Retinal pigment epithelial cell (primary cell): ENCODE data around the gene CNTNAP2.
"Not testable (repeated sequence)": the region's sequence is repeated elsewhere in the genome, so short reads cannot be mapped to it uniquely, and the experiment has no call there.

Experiments
- DNase-seq: peaks from one replicate; pipeline ENCODE4 v3.0.0-alpha.2; 2010; ENCODE audit warnings: low read depth
- H3K4me3 ChIP-seq: 2 replicates; pipeline ENCODE4 v1.5.1; 2011; ENCODE audit warnings: mild to moderate bottlenecking, low read length, control low read depth, moderate library complexity
- TF ChIP-seq, protein P1 (sequence below): conservative IDR thresholded peaks from 2 replicates; pipeline ENCODE4 v1.5.1; 2011; ENCODE audit warnings: low read depth, low read length, control low read depth, inconsistent platforms

CNTNAP2 gene

DNA sequence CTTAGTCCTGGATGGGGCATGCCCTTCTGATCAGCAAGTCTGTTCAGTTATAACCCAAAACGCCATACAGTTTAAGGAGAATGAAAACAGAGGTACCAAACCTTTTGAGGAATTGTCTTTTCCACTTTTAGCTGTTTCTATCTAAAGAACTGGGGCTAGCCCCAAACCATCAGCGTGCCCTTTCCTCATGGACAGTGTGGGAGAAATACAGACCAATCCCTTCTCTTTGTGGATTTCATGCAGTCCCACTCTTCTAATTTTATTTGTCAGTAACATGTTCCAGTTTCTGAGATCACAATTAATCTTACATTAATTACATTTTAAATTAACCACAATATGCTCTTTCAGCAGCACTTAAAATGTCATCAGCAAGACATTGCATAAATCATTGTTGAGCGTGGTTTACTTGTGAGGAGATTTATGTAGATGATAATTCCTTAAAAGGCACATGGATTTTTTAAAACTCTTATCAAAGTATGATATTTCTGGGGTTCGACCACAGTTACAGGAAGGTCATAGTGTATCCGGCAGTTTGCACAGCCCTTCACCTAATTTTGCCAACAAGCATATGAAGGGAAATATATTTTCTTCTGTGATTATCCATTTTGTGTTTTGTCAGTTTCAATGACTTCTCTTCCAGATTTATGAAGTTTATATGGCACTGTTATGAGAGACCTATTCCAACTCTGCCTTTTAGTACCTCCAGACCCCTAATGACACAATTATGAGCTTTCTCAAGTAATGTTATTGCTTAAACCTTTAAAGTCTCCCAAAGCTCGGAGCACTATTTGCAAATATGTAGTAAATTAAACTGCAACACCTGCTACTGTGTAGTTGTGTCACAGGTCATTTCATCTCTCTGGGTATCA, 1605.6 kb downstream of the CNTNAP2 start:
- no peak overlapping the region for H3K4me3 ChIP-seq
- DNase-seq, result no peak
- TF ChIP-seq, protein P1, sequence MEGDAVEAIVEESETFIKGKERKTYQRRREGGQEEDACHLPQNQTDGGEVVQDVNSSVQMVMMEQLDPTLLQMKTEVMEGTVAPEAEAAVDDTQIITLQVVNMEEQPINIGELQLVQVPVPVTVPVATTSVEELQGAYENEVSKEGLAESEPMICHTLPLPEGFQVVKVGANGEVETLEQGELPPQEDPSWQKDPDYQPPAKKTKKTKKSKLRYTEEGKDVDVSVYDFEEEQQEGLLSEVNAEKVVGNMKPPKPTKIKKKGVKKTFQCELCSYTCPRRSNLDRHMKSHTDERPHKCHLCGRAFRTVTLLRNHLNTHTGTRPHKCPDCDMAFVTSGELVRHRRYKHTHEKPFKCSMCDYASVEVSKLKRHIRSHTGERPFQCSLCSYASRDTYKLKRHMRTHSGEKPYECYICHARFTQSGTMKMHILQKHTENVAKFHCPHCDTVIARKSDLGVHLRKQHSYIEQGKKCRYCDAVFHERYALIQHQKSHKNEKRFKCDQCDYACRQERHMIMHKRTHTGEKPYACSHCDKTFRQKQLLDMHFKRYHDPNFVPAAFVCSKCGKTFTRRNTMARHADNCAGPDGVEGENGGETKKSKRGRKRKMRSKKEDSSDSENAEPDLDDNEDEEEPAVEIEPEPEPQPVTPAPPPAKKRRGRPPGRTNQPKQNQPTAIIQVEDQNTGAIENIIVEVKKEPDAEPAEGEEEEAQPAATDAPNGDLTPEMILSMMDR, result no peak

DNA sequence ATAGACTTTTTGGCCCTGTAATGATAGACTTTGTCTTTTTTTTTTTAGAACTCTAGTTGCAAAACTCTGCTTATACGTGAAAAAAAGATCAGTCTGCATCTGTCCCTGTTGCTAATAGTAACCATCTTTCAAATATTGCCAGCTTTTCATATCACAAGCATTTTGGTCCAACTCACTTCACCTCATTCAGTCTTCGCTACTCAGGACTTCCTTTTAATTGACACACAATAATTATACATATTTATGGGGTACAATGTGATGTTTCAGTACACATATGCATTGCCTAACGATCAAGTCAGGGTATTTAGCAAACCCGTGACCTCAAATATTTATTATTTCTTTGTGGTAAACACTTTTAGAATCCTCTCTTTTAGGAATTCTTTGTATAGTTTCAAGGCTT, 1606.9 kb downstream of the CNTNAP2 start:
- DNase-seq, result no peak
- H3K4me3 ChIP-seq, result no peak overlapping the region
- TF ChIP-seq, protein P1, result no peak

DNA sequence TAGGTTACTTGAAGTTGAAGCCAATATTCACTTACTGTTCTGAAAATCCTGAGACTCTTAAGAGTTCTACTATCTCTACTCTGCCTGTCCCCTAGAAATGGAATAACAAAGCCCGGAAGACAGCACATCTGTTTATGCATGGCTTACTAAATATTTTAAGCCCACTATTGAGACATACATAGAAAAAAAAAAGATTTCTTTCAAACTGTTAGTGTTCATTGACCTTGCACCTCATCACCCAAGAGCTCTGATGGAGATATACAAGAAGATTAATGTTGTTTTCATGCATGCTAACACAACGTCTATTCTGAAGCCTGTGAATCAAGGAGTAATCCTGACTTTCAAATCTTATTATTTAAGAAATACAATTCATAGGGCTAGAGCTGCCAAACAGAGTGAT, 1614.7 kb downstream of the CNTNAP2 start:
- H3K4me3 ChIP-seq, result no peak overlapping the region
- TF ChIP-seq, protein P1, result no peak
- DNase-seq, result no peak

DNA sequence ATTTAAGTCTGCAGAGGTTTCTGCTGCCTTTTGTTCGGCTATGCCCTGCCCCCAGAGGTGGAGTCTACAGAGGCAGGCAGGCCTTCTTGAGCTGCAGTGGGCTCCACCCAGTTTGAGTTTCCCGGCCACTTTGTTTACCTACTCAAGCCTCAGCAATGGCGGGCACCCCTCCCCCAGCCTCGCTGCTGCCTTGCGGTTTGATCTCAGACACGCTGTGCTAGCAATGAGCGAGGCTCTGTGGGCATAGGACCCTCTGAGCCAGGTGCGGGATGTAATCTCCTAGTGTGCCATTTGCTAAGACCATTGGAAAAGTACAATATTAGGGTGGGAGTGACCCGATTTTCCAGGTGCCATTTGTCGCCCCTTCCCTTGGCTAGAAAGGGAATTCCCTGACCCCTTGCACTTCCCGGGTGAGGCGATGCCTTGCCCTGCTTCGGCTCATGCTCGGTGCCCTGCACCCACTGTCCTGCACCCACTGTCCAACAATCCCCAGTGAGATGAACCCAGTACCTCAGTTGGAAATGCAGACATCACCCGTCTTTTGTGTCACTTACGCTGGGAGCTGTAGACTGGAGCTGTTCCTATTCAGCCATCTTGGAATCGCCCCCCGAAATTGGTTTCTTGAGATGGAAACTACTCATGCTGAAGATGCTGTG, 1621.1 kb downstream of the CNTNAP2 start:
- not testable (repeated sequence) for DNase-seq, H3K4me3 ChIP-seq

DNA sequence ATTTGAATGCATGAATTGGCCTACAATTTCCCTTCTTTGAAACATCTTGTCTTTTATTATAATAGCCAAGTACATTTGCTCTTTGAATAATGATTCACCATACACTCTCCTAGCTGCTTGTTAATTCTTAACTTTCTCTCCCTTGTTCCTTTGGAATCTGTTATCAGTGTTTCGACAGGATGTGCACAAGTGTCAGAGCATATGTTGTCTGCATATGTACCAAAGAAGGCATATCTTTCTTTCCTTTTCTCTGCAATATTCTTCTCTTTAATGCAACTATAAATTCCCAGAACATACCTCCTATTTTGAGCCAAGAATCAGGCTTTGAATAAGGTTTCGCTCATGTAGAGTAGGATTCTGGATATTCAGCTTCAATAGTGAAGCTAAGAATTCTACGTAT, 1625.7 kb downstream of the CNTNAP2 start:
- no peak for DNase-seq
- H3K4me3 ChIP-seq, result no peak overlapping the region
- TF ChIP-seq, protein P1, result no peak

DNA sequence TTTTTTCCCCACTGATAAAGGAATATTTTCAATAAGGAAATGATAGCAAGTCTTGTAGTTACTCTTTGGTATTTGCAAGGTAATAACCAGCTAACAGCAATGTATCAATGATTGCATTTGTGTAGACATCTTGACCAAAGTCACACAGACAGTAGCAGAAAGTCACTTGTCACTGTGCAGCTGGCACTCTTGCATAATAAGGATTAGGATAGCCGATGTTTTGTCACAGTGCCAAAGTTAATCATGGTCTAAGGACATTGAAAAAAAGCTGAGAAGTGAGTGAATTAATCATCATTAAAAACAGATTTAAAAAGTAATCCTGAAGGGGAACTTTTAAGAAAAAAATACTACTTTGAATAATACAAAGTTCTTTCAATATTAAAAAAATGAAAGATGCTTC, 1639.7 kb downstream of the CNTNAP2 start:
- no peak for DNase-seq

DNA sequence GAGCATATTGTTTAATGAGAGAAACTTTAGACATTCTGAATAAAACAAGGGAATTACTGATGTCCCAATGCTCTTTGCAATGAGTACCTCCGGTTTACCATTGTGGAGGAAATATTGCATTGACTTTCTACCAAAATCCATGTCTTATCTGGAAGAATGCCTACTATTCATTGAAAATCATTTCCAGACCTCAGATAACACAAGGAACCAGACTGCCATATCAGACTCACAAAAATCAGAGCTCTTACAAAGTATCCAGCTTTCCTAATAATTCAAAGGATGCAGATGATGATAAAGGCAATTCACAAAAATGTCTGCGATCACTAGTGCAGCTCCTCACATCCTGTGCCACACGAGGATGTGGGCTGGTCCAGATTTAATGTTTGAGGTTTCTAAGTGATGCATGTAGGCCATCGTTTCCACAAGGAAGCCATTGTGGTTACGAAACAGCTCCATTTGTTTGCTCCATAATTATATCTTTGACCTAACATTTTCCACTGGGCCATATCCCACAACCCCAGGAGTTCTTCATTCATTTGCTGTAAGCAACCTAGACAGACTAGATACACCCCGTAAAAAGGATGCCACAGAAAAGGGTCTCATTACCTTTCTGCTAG, 1642.8 kb downstream of the CNTNAP2 start:
- no peak for DNase-seq
- H3K4me3 ChIP-seq, result no peak overlapping the region
- TF ChIP-seq, protein P1, result no peak

More for the DNA sequence above, 1639.7 kb downstream of the CNTNAP2 start:
- TF ChIP-seq, protein P1, result no peak
- H3K4me3 ChIP-seq, result no peak overlapping the region
